ENCODE data around the gene FUT3. TPM values are rescaled to one million over a fixed set of nuclear protein-coding genes. Genes with fewer than 3 reads are reported as not detected.
"Not testable (repeated sequence)": the region's sequence is repeated elsewhere in the genome, so short reads cannot be mapped to it uniquely, and the experiment has no call there.

FUT3 gene
- polyA plus RNA-seq, 1 experiment, result not detected

DNA sequence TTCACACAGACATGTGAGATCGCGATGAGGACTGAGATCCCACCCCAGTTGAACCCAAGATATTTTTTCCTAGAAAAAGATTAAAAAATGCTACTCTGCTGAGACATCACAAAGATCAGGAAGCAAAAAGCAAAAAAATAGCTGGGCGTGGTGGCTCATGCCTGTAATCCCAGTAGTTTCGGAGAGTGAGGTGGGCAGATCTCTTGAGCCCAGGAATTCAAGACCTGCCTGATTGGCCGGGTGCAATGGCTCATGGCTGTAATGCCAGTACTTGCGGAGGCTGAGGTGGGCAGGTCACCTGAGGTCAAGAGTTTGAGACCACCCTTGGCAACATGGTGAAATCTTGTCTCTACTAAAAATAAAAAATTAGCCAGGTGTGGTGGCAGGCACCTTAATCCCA is 1.1 kb downstream of the FUT3 start:
- CTCF ChIA-PET, result no interaction called here
- Histone ChIP-seq H3K27ac (ENCODE audit: low read depth, low read length) (no peak overlapping the region), H3K9me3 (ENCODE audit: control insufficient read depth, insufficient read depth, low read length) (no peaks in the 10 kb centered on the region), H3K4me3 (ENCODE audit: low read depth, low read length) (no peak overlapping the region), H3K27me3 (ENCODE audit: control insufficient read depth, insufficient read depth, low read length) (peaks cover 20% of the 10 kb centered on the region)
- DNase-seq (ENCODE audit: low read depth, low spot score), result no peak
- TF ChIP-seq, protein P1, sequence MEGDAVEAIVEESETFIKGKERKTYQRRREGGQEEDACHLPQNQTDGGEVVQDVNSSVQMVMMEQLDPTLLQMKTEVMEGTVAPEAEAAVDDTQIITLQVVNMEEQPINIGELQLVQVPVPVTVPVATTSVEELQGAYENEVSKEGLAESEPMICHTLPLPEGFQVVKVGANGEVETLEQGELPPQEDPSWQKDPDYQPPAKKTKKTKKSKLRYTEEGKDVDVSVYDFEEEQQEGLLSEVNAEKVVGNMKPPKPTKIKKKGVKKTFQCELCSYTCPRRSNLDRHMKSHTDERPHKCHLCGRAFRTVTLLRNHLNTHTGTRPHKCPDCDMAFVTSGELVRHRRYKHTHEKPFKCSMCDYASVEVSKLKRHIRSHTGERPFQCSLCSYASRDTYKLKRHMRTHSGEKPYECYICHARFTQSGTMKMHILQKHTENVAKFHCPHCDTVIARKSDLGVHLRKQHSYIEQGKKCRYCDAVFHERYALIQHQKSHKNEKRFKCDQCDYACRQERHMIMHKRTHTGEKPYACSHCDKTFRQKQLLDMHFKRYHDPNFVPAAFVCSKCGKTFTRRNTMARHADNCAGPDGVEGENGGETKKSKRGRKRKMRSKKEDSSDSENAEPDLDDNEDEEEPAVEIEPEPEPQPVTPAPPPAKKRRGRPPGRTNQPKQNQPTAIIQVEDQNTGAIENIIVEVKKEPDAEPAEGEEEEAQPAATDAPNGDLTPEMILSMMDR (IDR thresholded peaks at IDR 0.05; ENCODE audit: low read depth, low read length), result no peak
- POLR2A ChIA-PET, result interaction anchor here (1.2 kb wide), 1 partner anchor 22 kb away, joined by 5 read pairs; no protein-coding TSS in a partner anchor

DNA sequence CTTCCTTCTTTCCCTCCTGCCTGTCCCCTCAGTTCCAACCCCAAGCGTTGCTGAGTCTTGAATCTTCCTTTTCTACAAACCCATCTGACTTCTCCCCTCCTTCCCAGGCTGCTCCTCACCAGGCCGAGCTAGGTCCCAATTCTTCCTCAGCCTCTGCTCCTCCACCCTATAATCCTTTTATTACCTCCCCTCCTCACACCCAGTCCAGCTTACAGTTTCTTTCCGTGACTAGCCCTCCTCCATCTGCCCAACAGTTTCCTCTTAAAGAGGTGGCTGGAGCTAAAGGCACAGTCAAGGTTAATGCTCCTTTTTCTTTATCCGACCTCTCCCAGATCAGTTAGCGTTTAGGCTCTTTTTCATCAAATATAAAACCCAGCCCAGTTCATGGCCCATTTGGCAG is 2.6 kb downstream of the FUT3 start:
- POLR2A ChIA-PET; CTCF ChIA-PET; DNase-seq (ENCODE audit: low read depth, low spot score); H3K27ac ChIP-seq (ENCODE audit: low read depth, low read length); H3K9me3 ChIP-seq (ENCODE audit: control insufficient read depth, insufficient read depth, low read length); H3K4me3 ChIP-seq (ENCODE audit: low read depth, low read length): not testable (repeated sequence)
- peaks cover 15% of the 10 kb centered on the region for H3K27me3 ChIP-seq (ENCODE audit: control insufficient read depth, insufficient read depth, low read length)

DNA sequence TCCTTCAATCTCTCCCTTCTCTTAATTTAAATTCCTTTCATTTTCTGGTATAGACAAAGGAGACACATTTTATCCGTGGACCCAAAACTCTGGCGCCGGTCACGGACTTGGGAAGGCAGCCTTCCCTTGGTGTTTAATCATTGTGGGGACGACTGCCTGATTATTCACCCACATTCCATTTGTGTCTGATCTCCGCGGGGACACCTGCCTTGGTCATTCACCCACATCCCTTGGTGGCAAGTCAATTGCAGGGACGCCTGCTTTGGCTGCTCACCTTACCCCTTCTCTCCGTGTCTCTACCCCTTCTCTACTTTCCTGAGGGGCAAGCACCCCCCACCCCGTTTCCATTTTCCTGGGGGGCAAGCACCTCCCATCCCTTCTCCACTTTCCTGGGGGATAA is 3.4 kb downstream of the FUT3 start:
- H3K9me3 ChIP-seq (ENCODE audit: control insufficient read depth, insufficient read depth, low read length); H3K27ac ChIP-seq (ENCODE audit: low read depth, low read length); CTCF ChIA-PET; POLR2A ChIA-PET; H3K4me3 ChIP-seq (ENCODE audit: low read depth, low read length); DNase-seq (ENCODE audit: low read depth, low spot score): not testable (repeated sequence)
- H3K27me3 ChIP-seq (ENCODE audit: control insufficient read depth, insufficient read depth, low read length), result peaks cover 14% of the 10 kb centered on the region

DNA sequence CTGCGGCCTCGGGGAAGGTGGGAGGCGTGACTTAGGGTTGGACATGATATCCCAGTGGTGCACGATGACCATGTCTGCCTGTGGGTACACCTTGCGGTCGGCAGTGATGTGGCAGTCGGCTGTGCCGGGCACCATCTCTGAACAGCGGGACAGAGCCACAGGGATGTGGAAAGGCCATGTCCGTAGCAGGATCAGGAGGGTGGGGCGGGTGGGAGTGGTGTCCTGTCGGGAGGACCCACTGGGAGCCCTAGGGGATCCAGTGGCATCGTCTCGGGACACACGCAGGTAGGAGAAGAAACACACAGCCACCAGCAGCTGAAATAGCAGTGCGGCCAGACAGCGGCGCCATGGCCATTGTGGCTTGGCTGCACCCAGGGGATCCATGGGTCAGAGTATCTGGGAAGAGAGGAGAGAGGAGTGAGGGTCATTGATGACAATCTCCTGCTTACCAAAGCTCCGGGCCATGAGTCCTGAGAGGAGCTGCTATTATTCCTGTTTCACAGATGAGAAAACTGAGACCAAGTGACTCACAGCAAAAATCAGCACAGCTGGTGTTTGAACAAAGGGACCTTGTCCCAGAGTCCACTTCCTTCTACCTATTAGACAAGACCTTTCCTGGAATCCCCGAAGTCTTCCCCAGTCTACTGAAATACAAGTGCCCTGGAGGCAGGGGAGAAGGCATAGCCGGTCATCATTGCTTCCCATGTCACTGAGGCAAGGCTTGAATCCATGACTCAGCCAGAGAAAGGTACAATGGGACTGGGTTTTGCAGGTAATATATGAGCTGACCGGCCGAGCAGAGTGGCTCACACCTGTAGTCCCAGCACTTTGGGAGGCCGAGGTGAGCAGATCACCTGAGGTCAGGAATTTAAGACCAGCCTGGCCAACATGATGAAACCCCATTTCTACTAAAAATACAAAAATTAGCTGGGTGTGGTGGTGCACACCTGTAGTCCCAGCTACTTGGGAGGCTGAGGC is 6.5 kb downstream of the FUT3 start:
- ChIA-PET POLR2A (no interaction called here), CTCF (interaction anchor here (0.7 to 2.4 kb wide), 2 partner anchors 38 to 41 kb away, joined by 3 to 8 read pairs; partner anchors contain the start of gene NRTN)
- DNase-seq (ENCODE audit: low read depth, low spot score), result no peak
- Histone ChIP-seq H3K4me3 (ENCODE audit: low read depth, low read length) (no peak overlapping the region), H3K9me3 (ENCODE audit: control insufficient read depth, insufficient read depth, low read length) (no peaks in the 10 kb centered on the region), H3K27me3 (ENCODE audit: control insufficient read depth, insufficient read depth, low read length) (peaks cover 11% of the 10 kb centered on the region), H3K27ac (ENCODE audit: low read depth, low read length) (no peak overlapping the region)
- TF ChIP-seq, protein P1 (IDR thresholded peaks at IDR 0.05; ENCODE audit: low read depth, low read length), result no peak

DNA sequence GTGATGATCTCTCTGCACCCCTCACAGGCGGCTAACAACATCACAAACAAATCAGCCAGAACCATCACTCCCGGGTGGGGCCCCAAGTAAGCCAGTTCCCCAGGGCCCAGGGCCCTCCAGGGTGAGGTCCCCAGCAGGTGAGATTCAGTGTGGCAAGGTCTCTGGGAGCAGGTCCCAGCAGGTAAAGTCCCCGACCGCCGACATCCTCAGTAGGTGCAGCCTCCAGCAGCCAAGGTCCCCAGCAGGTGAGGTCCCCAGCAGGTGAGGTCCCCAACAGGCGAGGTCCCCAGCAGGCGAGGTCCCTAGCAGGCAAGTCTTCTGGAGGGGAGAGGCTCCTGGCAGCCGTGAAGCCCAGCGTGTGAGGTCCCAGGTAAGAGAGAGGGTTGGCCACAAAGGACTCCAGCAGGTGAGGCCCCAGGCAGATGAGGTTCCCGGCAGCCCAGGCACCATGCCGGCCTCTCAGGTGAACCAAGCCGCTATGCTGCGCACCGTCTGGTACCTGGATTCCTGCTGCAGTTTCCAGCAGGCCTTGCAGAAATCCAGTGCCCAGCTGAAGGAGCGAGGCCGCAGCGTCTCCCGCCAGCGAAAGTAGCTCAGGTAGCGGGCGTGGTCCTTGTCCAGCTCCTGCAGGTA is 7.8 kb downstream of the FUT3 start:
- POLR2A ChIA-PET, result no interaction called here

DNA sequence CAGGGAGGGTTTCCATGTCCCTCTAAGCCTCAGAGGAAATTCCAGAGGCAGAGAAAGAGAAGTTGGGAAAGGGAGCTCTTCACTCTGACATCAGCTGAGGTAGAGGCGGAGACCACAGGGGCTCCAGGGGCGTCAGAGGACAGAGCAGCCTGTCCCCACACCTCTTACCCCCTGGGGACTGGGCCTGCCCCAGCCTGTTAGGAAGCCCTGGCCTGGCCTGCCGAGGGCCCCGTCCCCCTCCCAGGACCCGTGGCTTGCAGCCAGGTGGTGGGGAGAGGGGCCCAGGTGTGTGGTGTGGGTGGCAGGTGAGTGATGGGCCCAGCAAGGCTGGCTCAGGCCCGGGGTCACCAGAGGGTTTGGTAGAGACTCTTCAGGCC is 9.5 kb downstream of the FUT3 start:
- H3K27me3 ChIP-seq (ENCODE audit: control insufficient read depth, insufficient read depth, low read length), result peaks cover 14% of the 10 kb centered on the region
- CTCF ChIA-PET, result interaction anchor here (0.9 kb wide), 1 partner anchor 37 kb away, joined by 3 read pairs; no protein-coding TSS in a partner anchor

More for the DNA sequence above, 7.8 kb downstream of the FUT3 start:
- peaks cover 12% of the 10 kb centered on the region for H3K27me3 ChIP-seq (ENCODE audit: control insufficient read depth, insufficient read depth, low read length)
- no peak overlapping the region for H3K4me3 ChIP-seq (ENCODE audit: low read depth, low read length)
- no peaks in the 10 kb centered on the region for H3K9me3 ChIP-seq (ENCODE audit: control insufficient read depth, insufficient read depth, low read length)
- no peak overlapping the region for H3K27ac ChIP-seq (ENCODE audit: low read depth, low read length)
- TF ChIP-seq, protein P1 (IDR thresholded peaks at IDR 0.05; ENCODE audit: low read depth, low read length), result no peak
- CTCF ChIA-PET, result no interaction called here
- no peak for DNase-seq (ENCODE audit: low read depth, low spot score)

More for the DNA sequence above, 9.5 kb downstream of the FUT3 start:
- not testable (repeated sequence) for H3K9me3 ChIP-seq (ENCODE audit: control insufficient read depth, insufficient read depth, low read length); DNase-seq (ENCODE audit: low read depth, low spot score); H3K4me3 ChIP-seq (ENCODE audit: low read depth, low read length); H3K27ac ChIP-seq (ENCODE audit: low read depth, low read length)
- POLR2A ChIA-PET, result interaction anchor here (1.7 kb wide), 1 partner anchor 14 kb away, joined by 5 read pairs; no protein-coding TSS in a partner anchor

Measured in AG04450 (cell line).